GM12864 (cell line): Measurements from ENCODE around the gene OR13C9.
"Not testable (repeated sequence)": the region's sequence is repeated elsewhere in the genome, so short reads cannot be mapped to it uniquely, and the experiment has no call there.

Source experiments
- DNase-seq: peaks from one replicate; pipeline ENCODE4 v3.0.0-alpha.2; 2011; ENCODE audit warnings: low read depth
- H3K4me3 ChIP-seq: 2 replicates; pipeline ENCODE4 v1.5.1; 2011; ENCODE audit warnings: mild to moderate bottlenecking, low read depth, low read length, control low read depth
- CTCF ChIP-seq: IDR thresholded peaks from 2 replicates; pipeline ENCODE4 v1.5.1; 2011; ENCODE audit warnings: low read depth, mild to moderate bottlenecking, moderate library complexity, low read length, control low read depth, inconsistent platforms; ENCODE audit errors: missing control alignments

OR13C9 gene

DNA sequence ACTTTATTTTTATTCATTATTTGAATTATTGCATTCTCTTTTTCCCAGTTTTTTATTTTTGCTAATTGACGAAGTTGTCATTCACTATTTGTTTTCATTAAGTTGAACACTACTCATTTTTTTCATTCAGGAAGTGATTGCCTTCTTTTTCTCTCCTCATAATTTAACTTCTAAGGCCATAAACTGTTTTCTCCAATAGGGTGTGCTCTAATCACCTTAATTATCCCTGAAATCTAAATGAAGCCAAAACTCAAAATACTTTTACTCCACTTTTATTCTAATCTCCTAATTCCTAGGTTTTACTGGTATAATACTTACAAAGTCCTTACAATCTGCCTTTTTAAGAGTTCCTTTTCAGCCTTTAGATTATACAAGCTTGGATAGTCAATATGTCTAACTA is 9.7 kb downstream of the OR13C9 start:
- no peak overlapping the region for H3K4me3 ChIP-seq
- no peak for DNase-seq
- no peak for TF ChIP-seq CTCF

- no peak for TF ChIP-seq CTCF
- DNase-seq = no peak
Observed at GRCh38 chr9:104606152-104606551, 11.9 kb downstream of the OR13C9 start.

GRCh38 chr9:104605527-104605926 is 12.5 kb downstream of the OR13C9 start, which contains the start of gene OR13C2:
OR13C2 (minus strand) TSS chr9:104605627; CDS start chr9:104605627, 0 bp downstream.
- not testable (repeated sequence) for DNase-seq, H3K4me3 ChIP-seq

More at GRCh38 chr9:104606152-104606551, 11.9 kb downstream of the OR13C9 start:
- H3K4me3 ChIP-seq = no peak overlapping the region

DNA sequence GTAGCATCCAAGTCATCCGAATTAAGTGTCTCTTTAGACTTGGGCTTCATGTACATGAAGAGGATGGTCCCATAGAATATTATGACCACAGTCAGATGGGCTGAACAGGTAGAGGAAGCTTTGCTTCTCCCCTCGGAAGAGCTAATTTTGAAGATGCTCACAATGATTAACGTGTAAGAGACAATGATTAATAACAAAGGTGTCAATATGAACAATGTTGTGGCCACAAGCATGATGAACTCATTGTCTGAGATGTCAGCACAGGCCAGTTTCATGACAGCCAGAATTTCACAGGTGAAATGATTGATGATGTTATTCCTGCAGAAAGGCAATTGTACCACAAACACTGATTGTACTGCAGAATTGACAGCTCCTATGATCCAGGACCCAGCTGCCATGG is 13.2 kb downstream of the OR13C9 start:
- H3K4me3 ChIP-seq = no peak overlapping the region
- TF ChIP-seq CTCF = no peak
- DNase-seq = no peak

- DNase-seq, H3K4me3 ChIP-seq: not testable (repeated sequence)
Observed at GRCh38 chr9:104599313-104599712, 18.7 kb downstream of the OR13C9 start, which contains the start of gene OR13C5. OR13C5 (minus strand) TSS chr9:104599413; CDS start chr9:104599413, 0 bp downstream.

GRCh38 chr9:104598749-104599148 is 19.3 kb downstream of the OR13C9 start:
- not testable (repeated sequence) for H3K4me3 ChIP-seq, DNase-seq

- TF ChIP-seq CTCF = no peak
Observed at GRCh38 chr9:104589626-104590025, 28.4 kb downstream of the OR13C9 start.

GRCh38 chr9:104586496-104587180 is 31.4 kb downstream of the OR13C9 start:
- no peak for TF ChIP-seq CTCF
- no peak overlapping the region for H3K4me3 ChIP-seq
- DNase-seq = no peak

More at GRCh38 chr9:104589626-104590025, 28.4 kb downstream of the OR13C9 start:
- DNase-seq = no peak
- no peak overlapping the region for H3K4me3 ChIP-seq
